GM21367 (cell line): ENCODE data around the gene CTNNA2.

Experiments
- ATAC-seq: cut with Tn5 transposase; IDR thresholded peaks from one replicate; pipeline ENCODE4 v1.9.1; 2021; ENCODE audit not compliant: unreplicated experiment

The CTNNA2 gene

DNA sequence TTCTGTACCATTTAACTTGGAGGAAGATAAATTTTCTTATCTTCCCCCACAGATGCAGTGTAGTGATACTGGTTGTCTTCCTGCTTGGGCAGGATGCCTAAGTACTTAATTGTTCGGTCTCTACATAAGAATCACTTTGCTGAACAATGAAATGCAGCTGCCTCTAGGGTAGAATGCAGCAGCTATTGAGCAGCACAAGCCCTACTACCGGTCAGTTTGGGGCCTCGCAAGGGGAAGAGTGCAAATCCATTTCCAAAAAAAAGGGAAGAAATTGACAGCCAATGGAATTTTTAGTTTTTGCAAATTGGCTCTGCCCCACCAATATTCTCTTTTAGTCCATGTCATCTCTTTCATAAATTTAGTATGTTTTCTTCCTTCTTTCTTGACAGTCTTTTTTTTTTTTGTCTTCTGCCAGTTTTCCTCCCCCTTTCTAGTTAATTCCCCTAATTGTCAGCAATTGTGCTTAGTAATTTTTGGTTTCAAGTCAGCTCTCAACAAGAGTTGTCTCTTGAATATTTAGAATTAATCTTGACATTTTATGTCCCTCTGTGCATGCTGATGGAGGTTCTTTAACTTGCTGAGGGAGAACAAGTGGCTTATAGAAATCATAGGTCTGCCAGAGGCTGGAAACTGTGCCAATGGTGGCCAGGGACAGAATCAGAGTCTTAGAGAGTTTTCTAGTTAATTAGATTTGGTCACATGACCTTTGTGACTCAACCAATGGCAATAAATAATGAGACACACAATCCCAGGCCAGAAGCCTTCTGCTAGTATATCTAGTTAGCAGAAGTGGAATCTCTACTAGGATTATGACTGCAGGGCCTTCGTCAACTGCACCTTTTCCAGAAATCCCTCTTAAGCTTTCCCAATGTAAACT is 270.0 kb downstream of the CTNNA2 start:
- no peak for ATAC-seq

DNA sequence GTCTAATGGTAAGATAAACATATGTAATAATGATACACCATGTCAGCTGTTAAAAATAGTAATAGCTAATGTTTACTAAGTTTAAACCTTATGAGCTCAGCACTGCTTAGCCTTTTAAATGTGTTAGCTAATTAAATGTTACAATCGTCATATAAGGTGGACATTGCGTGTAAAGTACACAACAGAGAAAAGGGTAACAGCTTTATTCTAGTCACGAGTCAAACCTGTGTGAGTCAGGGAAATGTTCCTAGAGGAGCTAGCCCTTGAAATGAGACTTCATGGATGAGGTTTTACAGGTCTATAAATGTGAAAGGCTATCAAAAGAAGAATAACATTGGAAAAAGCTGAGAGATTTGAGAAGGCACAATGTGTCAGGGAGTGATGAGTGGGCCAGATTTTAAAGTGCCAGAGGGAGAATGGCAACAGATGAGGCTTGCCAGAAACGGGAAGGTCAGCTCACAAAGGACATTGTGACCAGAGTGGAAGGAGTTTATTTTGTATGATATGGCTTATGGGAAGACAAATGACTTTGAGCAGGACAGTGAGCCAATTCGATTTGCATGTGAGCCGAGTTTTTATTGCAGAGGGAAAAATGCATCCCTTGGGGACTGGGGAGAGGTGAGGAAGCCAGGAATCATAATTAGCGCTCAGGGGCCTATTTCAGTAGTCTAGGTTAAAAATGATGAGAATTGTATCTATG is 276.3 kb downstream of the CTNNA2 start:
- ATAC-seq: no peak

DNA sequence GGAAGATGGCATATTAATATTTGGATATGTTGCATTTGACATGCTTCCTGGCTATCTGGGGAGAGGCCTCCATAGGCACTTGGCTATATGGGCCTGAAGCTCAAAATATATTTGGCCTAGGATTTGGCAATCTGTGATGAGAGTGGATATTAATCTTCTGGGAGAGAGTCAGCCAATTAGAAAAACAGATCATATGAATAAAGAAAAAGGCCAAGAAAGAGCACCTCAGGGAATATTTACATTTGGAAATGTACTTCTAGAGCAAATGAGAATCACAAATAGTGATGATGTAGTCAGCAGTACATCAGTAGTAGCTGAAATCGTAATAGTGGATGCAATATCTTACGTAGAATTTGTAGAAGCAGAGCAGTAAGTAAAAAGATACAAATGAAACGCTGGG is 277.0 kb downstream of the CTNNA2 start:
- no peak for ATAC-seq

DNA sequence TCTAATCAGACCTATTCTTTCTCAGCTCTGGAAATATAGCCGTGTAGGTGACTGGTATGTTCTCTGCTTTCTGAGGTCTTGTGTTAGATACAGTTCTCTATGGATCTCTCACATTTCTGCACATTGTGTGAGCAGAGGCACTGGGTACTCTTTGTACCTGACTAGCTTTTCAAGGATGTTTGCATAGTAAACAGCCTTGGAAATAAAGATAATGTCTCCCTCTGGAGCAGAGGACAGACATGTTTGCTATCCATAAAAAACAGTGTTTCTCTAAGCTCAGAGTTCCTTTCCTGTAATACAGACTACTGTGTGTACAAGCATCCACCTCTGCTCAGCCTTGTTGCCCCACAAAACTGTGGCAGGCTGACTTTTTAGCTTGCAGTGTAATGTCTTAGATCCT is 279.2 kb downstream of the CTNNA2 start:
- ATAC-seq: no peak

DNA sequence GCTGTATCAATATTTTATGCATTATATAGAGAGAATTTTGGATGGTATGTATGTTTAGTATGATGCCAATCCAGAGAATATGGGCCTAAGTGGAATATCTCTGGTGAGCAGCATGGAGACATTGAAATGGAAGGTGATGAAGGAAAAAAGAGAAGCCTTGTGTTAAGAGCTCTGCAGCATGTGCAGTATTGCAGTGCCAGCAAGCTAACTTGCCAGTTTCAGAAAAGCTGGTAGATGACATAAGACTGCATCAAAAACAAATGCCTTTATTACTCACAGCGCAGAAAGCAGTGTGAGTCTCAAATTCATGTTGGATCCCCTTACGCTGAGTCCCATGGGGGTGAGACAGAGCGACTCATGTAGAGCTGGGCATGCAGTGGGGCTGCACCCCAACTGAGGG is 280.2 kb downstream of the CTNNA2 start:
- no peak for ATAC-seq

DNA sequence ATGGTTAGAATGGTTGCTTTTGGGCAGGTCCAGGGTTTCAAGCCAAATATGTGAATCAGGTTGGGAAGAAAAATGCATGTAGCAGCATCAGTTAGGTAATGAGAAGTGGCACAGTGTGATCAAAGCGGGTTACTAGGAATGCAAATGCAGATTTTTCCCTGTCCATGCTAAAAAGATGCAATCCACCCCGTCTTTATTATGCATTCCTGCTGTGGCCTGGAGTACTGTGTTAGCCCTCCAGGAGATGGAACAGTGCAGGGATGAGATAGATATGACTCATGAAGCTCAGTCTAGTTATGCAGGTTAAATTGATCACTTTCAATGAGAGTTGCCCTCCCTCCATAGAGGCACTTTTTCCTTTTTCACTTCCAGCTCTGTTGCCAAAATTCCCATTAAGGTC is 283.8 kb downstream of the CTNNA2 start:
- no peak for ATAC-seq

DNA sequence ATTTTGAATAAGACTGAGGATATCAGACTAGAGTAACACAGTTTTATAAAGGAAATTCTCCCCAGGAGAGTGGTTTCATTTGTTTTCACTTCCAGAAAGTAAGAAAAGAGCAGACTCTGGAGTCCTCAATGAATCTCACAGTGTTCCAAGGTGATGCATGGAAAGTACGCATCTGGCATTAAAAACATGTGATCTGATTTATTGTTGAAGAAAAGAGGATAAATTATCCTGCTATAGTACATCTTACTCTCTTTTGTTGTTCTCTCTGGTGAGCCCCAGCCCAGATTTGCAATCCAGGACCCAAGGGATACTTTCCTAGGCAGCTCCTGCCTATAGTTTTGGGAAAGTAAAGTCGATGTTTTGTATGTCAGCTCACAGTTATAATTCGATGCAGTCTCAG is 285.9 kb downstream of the CTNNA2 start:
- ATAC-seq: no peak

DNA sequence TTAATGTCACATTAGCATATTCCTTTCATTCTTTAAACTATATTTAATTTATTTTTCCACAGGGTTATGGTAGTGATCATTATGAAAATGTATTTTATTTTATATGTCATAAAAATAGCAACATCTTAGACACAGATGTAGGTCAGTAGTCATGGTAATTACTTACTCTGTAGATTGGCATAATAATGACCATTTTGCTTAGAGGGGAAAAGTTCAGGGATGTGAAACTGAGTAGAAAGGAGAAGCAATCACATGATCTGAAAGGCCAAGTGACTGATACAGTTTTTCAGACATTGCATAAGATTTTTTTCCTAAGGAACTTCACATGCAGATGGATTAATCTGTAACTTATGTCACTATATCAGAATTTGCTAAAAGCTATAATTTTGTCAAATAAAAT is 286.9 kb downstream of the CTNNA2 start:
- no peak for ATAC-seq

DNA sequence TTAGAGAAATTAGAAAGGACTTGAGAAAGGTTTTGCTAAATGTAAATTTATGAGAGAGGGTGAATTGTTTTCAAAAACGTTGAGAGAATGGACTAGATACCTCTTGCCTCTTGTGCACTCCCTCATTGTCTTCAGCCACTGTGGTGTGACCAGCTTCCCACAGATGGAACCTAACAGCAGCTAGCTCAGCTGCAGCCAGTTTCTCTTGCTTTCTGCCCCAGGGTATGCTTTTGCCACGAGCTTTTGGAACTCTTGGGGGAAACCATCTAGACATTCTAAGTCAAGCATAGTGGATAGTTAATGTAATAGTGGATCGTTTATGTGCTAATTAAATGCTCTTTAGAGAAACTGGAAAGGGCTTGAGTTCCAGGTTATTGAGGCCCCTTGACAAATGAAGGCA is 288.2 kb downstream of the CTNNA2 start:
- ATAC-seq: no peak

DNA sequence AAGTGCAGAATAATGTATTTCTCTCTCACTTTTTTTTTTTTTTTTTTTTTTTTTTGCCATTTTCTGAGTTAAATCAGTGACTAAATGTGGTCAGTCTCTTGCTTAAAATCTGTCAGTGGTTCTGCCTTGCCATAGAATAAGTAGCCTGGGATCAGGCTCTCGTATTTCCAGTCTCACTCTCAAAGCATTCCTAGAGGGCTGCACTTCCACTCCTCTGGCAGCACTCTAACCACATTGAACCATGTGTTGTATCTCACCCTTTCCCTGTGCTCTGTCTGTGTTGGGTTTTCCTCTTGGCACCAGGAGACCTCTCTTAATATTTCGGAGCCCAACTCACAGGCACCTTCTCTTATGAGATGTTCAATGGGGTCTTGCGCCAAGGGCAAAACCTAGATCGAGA is 304.4 kb downstream of the CTNNA2 start:
- ATAC-seq: no peak

DNA sequence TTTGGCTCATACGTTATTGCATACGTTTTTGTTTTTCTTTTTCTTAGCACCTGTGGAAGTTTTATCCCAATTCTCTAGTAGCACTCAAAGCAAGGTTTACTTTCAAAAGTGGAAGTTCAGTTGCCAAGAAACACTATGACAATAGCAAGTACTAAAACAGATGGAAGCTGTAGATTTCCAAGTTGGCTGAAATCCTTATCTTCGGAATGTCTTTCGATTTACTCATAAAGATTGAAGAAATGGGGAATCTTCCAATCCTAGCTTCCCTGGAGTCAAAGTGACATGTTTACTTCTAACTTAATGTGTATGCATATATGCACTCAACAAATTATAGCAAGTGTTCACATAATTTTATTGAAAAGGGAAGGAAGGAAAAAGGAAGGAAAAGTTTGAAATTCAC is 307.4 kb downstream of the CTNNA2 start:
- ATAC-seq: no peak

DNA sequence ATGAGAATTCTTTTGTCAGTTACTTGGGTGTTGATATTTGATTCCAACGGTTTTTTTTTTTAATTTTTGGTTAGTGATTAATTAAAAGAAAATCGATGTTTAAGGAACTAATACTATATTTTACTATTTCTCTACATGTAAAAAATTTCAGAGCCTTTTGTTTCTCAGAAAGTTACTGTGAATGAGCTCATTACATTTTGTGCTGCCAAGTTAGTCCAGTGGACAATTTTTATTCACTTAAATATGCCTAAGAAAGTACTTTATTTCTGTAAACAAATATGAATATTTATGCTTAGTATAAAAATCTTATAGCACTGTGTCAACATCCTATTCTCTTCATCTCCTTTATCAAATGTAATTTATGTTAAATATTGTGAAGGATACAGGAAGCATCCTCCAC is 309.3 kb downstream of the CTNNA2 start:
- ATAC-seq: no peak

DNA sequence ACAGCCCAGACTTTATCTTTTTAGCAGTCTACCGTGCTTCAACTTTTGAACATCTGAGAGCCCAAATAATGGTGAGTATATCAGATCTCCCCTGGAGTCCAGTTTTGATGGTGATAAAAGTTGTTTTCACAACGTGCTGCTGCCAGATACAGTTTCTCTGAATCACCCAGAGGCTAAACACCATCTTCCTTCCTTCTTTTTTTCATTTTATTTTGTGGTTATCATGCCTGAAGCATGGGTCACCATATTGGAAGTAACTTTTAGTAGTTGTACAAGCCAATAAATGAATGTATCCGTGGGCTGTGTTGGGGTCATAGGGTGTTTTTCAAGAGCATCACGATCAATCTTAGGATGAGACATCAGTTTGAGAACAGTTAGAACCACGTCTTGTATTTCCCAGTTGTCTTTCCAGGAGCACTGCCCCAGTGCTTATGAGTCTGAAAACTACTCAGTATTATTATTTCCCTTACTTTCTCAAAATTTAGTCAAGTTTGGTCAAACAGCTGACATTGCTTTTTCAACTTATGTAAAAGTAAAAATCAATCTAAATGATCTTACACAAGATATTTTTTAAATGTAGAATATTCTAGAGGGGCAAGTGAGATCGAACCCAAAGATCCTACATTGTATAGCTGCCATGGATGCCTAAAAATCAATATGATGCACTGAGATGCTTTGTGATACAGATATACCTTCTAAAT is 311.4 kb downstream of the CTNNA2 start:
- no peak for ATAC-seq

DNA sequence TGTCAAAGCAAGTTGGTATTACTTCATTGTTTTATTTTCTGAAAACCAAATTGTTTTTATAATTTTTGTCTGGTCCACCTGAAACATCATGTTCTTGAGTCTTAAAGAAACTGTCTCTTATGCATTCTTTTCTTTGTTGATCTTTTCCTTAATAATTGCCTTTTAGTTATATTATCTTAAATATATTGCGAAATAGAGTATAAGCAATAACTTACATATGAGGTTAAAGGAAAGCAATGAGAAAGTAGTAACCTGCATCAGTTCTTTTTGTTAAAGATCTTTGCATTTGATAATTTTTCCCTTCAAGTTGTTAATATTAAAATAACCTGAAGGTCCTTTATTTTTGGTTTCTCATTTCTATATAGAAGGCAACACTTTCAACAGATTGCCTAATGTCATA is 315.0 kb downstream of the CTNNA2 start:
- ATAC-seq: no peak

DNA sequence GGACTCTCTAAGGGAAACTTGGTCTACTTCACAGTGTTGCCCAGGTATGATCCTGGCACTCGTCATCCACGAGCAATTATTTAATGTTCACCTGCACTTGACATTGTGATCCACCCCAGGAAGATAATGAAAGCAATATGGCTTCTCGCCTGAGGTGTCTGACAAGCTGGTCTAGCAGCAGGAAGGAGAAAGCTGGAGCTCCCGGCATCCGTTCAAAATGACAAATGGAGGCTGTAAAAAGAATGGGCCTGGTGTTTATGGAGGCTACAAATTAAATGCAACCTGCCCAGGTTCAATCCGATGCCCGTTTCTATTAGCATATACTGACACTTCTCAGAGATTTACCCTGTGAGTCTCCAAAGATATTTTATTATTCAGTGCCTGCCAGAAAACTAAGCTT is 317.6 kb downstream of the CTNNA2 start:
- no peak for ATAC-seq

DNA sequence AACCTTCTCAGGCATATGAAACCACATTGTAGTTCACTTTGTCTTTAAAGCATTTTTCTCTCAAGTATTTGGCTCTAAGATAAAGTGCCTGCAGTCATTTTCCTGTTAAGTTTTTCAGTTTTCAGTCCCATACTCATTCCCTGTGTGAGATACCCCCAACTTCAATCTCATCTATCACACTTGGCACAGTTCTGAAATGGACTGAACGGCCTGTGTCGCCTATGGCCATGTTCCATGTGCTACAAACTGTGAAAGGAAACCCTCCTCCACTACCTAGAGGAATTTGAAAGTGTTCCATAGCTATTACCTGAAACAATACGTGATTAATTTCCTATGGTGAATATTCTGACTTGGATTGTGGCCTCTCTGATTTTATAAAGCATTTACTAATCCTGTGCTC is 319.1 kb downstream of the CTNNA2 start:
- ATAC-seq: no peak

DNA sequence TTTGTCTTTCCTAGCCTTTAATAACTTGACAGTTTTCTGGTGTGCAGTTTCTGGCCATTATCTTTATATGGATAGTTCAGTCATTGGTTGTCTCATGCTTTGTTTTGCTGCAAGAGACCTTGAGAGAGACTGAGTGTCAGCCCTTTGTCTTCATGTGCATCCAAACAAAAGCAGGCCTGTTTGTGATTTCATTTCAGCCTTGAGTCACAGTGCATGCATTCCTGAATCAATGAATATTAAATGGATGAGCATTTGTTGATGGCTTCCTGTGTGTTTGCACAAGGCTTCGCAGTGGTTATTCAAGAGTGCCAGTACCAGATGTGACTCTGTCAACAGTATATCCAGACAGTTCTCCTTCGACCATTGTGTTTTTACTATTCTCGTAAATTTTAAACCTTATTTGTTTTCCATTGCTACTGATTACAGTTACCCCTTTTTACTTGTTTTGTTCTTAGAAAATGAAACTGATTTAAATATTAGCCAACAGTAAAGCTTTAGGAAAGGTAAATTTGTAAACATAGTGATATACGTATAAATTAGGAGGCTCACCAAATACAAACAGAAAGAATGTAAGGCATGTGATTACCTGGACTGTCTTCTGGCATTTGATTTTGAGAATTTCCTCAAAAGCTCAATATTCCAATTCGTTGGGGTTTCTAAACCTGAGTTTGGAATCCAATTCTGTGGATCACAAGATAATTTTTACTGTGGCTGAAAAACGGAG is 319.8 kb downstream of the CTNNA2 start:
- ATAC-seq: no peak

DNA sequence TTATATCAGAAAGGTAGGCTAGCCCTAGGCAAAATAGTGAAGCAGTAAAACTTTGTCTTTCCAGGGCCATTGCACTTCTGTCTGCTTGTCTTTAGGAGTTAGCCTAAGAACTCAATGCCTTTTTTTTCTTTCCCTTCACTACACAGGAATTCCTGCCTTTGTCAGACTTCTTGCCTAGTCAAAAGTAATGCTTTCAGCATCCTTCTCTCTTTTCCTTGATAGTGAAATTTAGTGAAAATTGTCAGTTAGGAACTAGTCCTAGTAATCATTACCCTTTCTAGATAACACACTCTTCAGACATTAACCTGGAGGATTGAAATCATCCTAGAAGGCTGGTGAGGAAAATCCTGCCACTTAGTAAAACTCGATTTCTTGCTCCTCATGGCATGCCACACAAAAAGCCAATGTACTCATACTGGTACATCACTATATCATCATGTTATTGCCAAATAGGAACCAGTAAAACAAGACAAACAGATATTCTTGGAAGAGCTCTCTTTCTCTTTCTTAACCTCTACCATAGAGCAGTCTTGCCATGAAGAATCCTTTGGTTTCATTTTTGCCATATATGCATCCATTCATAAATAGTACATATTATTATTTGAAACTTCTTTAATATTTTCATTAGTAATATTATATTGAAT is 320.5 kb downstream of the CTNNA2 start:
- no peak for ATAC-seq

DNA sequence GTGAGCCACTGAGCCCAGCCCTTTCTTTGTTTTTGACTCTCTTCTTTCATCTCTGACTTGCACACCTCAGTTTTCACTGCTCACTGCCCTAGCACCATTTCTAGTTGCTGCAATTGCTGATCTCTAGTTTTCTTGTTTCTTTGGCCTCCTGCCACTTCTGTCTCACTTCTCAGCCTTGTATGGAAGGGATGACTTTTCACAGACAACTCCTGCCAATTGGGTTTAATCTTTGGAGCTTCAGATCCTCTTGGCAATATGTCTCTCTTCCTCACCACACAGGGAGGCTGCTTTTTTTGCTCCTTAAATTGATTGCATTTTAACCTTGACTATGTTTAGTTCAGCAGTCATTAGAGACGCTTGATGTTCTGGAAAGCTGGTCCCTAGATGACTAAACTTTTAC is 323.1 kb downstream of the CTNNA2 start:
- no peak for ATAC-seq

DNA sequence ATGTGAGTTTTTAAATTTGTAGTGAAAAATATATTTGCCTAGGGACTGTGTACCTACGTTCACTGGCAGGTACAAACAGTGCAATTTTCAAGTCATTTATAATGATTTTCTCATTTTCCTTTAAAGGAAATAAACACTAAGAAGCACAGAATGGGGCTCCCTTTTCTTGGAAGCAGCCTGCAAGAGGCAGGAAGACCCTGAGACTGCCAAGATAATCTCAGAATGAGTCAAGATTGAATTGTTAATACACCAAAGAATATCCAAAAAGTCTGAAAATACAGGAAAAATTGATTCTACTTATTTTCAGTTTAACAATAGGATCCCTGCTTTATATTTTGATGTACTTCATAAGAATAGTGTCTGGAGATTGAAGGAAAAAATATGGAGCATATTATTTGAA is 331.2 kb downstream of the CTNNA2 start:
- no peak for ATAC-seq

DNA sequence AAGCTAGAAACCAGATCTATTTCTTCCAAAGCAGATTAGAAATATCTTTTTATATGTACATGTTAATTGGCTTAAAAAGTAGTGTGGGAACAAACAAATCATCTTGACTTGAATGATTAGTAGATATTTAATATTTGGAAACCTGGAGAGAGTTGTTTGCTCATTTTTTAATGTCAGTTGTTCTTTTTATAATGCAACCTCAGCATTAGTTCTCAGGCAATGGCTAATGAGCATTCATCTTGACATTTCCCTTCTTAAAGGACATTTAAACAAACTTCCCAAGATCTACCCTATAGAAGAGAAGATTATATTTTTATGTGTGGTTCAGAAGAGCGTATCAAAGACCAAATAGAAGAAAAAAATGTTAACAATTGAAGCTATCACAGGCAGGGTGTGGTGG is 334.0 kb downstream of the CTNNA2 start:
- no peak for ATAC-seq
